HL-60 (cell line): Measurements from ENCODE around the gene DMAP1.

Experiments used
- DNase-seq, 2 experiments: peaks; one replicate each; pipeline ENCODE4 v3.0.0-alpha.2; 2010 to 2020; ENCODE audit warnings: low read depth in 1 of 2, low spot score in 1 of 2
- H3K27ac ChIP-seq: fragments of 250-450 bp; sonication (Bioruptor Pico); replicated peaks from 2 replicates; pipeline ENCODE4 v1.5.1; 2020; ENCODE audit warnings: mild to moderate bottlenecking, moderate library complexity
- H3K27me3 ChIP-seq: fragments of 250-450 bp; sonication (Bioruptor Pico); 2 replicates; pipeline ENCODE4 v1.5.1; 2021; ENCODE audit warnings: mild to moderate bottlenecking, moderate library complexity; ENCODE audit not compliant: insufficient read depth, poor library complexity, severe bottlenecking
- H3K4me3 ChIP-seq: replicated peaks from 2 replicates; pipeline ENCODE4 v1.5.1; 2011; ENCODE audit warnings: mild to moderate bottlenecking, control low read depth, low read length; ENCODE audit not compliant: insufficient read depth
- CTCF ChIP-seq: IDR thresholded peaks from one replicate; pipeline ENCODE4 v1.5.1; 2011; ENCODE audit warnings: low read length, control low read depth, inconsistent platforms; ENCODE audit not compliant: insufficient read depth
- GABPA ChIP-seq: IDR thresholded peaks from 2 replicates; pipeline ENCODE4 v1.6.1; 2012; ENCODE audit warnings: low read depth
- POLR2AphosphoS5 ChIP-seq: IDR thresholded peaks from 2 replicates; pipeline ENCODE4 v1.6.1; 2012; ENCODE audit warnings: low read depth
- SPI1 ChIP-seq: IDR thresholded peaks from 2 replicates; pipeline ENCODE4 v1.6.1; 2012; ENCODE audit warnings: low read depth, mild to moderate bottlenecking, borderline replicate concordance
- TF ChIP-seq, protein P1 (sequence below): IDR thresholded peaks from 2 replicates; pipeline ENCODE4 v1.6.1; 2012; ENCODE audit warnings: low read depth; ENCODE audit not compliant: insufficient replicate concordance

Gene DMAP1

GRCh38 chr1:44259090-44259489 is 45.8 kb downstream of the DMAP1 start:
- TF ChIP-seq POLR2AphosphoS5 = no peak
- TF ChIP-seq GABPA = no peak
- no peak for TF ChIP-seq SPI1
- TF ChIP-seq, protein P1, sequence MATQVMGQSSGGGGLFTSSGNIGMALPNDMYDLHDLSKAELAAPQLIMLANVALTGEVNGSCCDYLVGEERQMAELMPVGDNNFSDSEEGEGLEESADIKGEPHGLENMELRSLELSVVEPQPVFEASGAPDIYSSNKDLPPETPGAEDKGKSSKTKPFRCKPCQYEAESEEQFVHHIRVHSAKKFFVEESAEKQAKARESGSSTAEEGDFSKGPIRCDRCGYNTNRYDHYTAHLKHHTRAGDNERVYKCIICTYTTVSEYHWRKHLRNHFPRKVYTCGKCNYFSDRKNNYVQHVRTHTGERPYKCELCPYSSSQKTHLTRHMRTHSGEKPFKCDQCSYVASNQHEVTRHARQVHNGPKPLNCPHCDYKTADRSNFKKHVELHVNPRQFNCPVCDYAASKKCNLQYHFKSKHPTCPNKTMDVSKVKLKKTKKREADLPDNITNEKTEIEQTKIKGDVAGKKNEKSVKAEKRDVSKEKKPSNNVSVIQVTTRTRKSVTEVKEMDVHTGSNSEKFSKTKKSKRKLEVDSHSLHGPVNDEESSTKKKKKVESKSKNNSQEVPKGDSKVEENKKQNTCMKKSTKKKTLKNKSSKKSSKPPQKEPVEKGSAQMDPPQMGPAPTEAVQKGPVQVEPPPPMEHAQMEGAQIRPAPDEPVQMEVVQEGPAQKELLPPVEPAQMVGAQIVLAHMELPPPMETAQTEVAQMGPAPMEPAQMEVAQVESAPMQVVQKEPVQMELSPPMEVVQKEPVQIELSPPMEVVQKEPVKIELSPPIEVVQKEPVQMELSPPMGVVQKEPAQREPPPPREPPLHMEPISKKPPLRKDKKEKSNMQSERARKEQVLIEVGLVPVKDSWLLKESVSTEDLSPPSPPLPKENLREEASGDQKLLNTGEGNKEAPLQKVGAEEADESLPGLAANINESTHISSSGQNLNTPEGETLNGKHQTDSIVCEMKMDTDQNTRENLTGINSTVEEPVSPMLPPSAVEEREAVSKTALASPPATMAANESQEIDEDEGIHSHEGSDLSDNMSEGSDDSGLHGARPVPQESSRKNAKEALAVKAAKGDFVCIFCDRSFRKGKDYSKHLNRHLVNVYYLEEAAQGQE = no peak
- no peak for TF ChIP-seq CTCF
- no peak overlapping the region for H3K4me3 ChIP-seq
- DNase-seq = no peak
- no peaks in the 10 kb centered on the region for H3K27me3 ChIP-seq
- H3K27ac ChIP-seq = no peak overlapping the region

GRCh38 chr1:44260792-44261170 is 47.5 kb downstream of the DMAP1 start:
- no peak overlapping the region for H3K4me3 ChIP-seq
- no peak overlapping the region for H3K27ac ChIP-seq
- TF ChIP-seq CTCF (no peak), SPI1 (no peak), POLR2AphosphoS5 (no peak), GABPA (no peak)
- TF ChIP-seq, protein P1 = no peak
- H3K27me3 ChIP-seq = no peaks in the 10 kb centered on the region
- DNase-seq = no peak

GRCh38 chr1:44261171-44261817 is 48.0 kb downstream of the DMAP1 start:
- no peak for DNase-seq
- no peak for TF ChIP-seq GABPA
- TF ChIP-seq POLR2AphosphoS5 = no peak
- TF ChIP-seq, protein P1 = no peak
- no peak for TF ChIP-seq SPI1
- no peak for TF ChIP-seq CTCF
- Histone ChIP-seq H3K27me3 (no peaks in the 10 kb centered on the region), H3K4me3 (no peak overlapping the region), H3K27ac (no peak overlapping the region)
